Esophagus squamous epithelium (tissue), 5 donors: ENCODE measurements around the gene NECTIN1. TPM values are rescaled to one million over a fixed set of nuclear protein-coding genes. Genes with fewer than 3 reads are reported as not detected.

Experiments
- DNase-seq: peaks from one replicate; lab custom pipeline; 2025; lab: John Stamatoyannopoulos, UW
- H3K27ac ChIP-seq, 4 donors: fragments of 200-600 bp; sonication (generic); one replicate each; pipeline ENCODE4 v1.5.1; 2016 to 2019; ENCODE audit warnings: mild to moderate bottlenecking in 1 of 4
- H3K27me3 ChIP-seq, 4 donors: fragments of 200-600 bp; sonication (generic); 1 replicate in 3 of 4; 2 replicates in 1 of 4; pipeline versions ENCODE4 v1.5.1 to v1.6.0; 2017 to 2021; ENCODE audit warnings: antibody characterized with exemption in 1 of 4
- H3K36me3 ChIP-seq, 3 donors: fragments of 200-600 bp; sonication (generic); one replicate each; pipeline ENCODE4 v1.5.1; 2016 to 2019
- H3K4me1 ChIP-seq, 3 donors: fragments of 200-600 bp; sonication (generic); one replicate each; pipeline ENCODE4 v1.5.1; 2017 to 2019
- H3K4me3 ChIP-seq, 4 donors: fragments of 200-600 bp; sonication (generic); 1 replicate in 3 of 4; 2 replicates in 1 of 4; pipeline ENCODE4 v1.5.1; 2016 to 2019; ENCODE audit warnings: mild to moderate bottlenecking in 2 of 4, moderate library complexity in 1 of 4
- H3K9me3 ChIP-seq, 3 donors: fragments of 200-600 bp; sonication (generic); one replicate each; pipeline ENCODE4 v1.5.1; 2016 to 2019
- CTCF ChIP-seq, 6 experiments: fragments of 450-650 bp in 4 of 6; fragments of 200-600 bp in 2 of 6; sonication (generic) in 2 of 6; IDR thresholded peaks; one replicate each; pipeline ENCODE4 v1.5.1; 2016 to 2019; ENCODE audit warnings: antibody characterized with exemption in 6 of 6, mild to moderate bottlenecking in 4 of 6, moderate library complexity in 4 of 6
- POLR2A ChIP-seq, 4 donors: fragments of 450-650 bp; IDR thresholded peaks; one replicate each; pipeline ENCODE4 v1.6.1; 2017; ENCODE audit warnings: antibody characterized with exemption in 4 of 4, mild to moderate bottlenecking in 4 of 4, moderate library complexity in 3 of 4
- WGBS, 2 donors: methylation state at CpG; one replicate each; pipeline ENCODE4 v1.1.5; 2018; 5-methylcytosine and 5-hydroxymethylcytosine counted together
- intact Hi-C: fragments of 100-400 bp; cut with DNase I; formaldehyde crosslinking; loops from one replicate; pipeline ENCODE4 v1.15.0; 2022
- total RNA-seq, 4 donors: library from RNA; depleted of rRNA; stranded (reverse); fragments of >200 nt; gene quantifications; one replicate each; pipeline ENCODE4 v1.1.0, GENCODE V29; 2016
- donor health status: DM: yes; HTN: yes; CAD: no.

The NECTIN1 gene, protein sequence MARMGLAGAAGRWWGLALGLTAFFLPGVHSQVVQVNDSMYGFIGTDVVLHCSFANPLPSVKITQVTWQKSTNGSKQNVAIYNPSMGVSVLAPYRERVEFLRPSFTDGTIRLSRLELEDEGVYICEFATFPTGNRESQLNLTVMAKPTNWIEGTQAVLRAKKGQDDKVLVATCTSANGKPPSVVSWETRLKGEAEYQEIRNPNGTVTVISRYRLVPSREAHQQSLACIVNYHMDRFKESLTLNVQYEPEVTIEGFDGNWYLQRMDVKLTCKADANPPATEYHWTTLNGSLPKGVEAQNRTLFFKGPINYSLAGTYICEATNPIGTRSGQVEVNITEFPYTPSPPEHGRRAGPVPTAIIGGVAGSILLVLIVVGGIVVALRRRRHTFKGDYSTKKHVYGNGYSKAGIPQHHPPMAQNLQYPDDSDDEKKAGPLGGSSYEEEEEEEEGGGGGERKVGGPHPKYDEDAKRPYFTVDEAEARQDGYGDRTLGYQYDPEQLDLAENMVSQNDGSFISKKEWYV
- total RNA-seq: 100 to 1,000 TPM in 2 of 4 donors, 10 to 100 TPM in 2; 72.5 to 163 (median 117) TPM

DNA sequence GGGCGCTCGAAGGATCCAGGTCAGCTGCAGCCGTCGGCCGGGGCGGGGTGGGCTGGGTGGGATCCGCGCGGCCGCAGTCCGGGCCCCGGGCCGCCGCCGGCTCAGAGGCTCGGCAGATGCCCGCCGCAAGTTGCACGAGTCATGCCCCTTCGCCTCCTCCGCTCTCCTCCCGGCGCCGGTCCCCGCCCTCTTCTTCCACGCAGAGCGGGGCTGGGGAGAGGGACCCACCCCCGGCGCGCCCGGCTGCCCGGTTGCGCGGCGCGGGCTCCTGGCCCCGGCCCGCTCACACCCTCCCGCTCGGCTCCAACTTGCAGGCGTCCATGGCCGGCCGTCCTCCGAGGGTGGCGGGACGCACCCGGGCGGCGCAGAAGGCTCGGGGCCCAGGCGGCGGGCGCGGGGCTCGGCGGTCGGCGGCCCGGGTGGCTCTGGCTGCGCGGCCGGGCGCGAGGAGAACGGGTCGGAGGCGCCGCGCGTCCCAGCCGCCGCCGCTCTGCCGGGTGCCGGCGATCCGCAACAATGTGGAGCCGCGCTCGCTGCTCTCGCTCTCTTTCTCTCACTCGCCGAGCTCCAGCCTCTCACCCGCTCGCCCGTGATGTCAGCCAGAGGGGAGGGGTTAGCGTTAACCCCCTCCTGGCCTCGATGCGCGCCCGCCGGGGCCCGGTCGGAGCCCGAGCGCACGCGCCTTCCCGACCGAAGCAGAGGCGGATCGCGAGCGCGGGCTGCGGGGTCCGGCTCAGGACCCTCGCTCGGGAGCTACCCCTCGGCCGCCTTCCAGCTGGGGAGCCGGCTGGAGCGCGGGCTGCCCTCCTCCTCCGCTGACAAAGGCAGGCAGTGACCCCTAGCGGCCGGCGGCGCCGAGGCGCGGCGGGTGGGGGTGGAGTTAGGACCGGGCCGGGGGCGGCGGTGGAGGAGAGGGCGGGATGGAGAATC is at the start of gene NECTIN1:
TSS of gene NECTIN1 (minus strand) at position 550 of the 930 bp plus-strand sequence. CDS start 647 bp downstream, outside the sequence.
- H3K4me1 ChIP-seq: peaks cover 12 to 58% (median 26%) of the 10 kb centered on the region in 3 donors
- WGBS, 2 donors: 0% methylated on average over 13 of the region's 128 CpGs; no CpG with 5 or more reads in 1 of the 2 donors
- intact Hi-C loops: loop anchor here (5.0 kb wide), 1 partner anchor 47 kb away; no protein-coding TSS in a partner anchor
- peaks cover 0 to under 1% (median 0%) of the 10 kb centered on the region in 3 donors for H3K36me3 ChIP-seq
- H3K4me3 ChIP-seq: peak within 1 kb of the TSS; percentile 68 to 95 (median 86)
- H3K27ac ChIP-seq: peak within 1 kb of the TSS; percentile 93 to 98 (median 98)
- peak; percentile 46 for DNase-seq
- TF ChIP-seq CTCF (IDR thresholded peaks at IDR 0.05) (peak; percentile 78 to 96 (median 88)), POLR2A (IDR thresholded peaks at IDR 0.05) (peak in 3 of 4 donors; percentile 69 to 87 (median 84))
- H3K27me3 ChIP-seq: no peaks in the 10 kb centered on the region
- H3K9me3 ChIP-seq: no peaks in the 10 kb centered on the region

GRCh38 chr11:119778391-119779194 is 49.6 kb upstream of the NECTIN1 start:
- no peak overlapping the region for H3K4me3 ChIP-seq
- intact Hi-C loops: no loop called here
- H3K4me1 ChIP-seq: no peaks in the 10 kb centered on the region
- H3K27ac ChIP-seq: no peak overlapping the region
- no peaks in the 10 kb centered on the region for H3K36me3 ChIP-seq
- TF ChIP-seq POLR2A (IDR thresholded peaks at IDR 0.05) (no peak), CTCF (IDR thresholded peaks at IDR 0.05) (no peak)
- DNase-seq: no peak
- H3K9me3 ChIP-seq: peaks cover 0 to 1% (median 0%) of the 10 kb centered on the region in 3 donors
- H3K27me3 ChIP-seq: peaks cover 0 to 45% (median 0%) of the 10 kb centered on the region in 4 donors
- 63 to 76% methylated on average over 7 to 12 of the region's 15 CpGs for WGBS, 2 donors

GRCh38 chr11:119777940-119778339 is 48.9 kb upstream of the NECTIN1 start:
- Histone ChIP-seq H3K27ac (no peak overlapping the region), H3K4me3 (no peak overlapping the region), H3K36me3 (no peaks in the 10 kb centered on the region), H3K27me3 (peaks cover 0 to 47% (median 0%) of the 10 kb centered on the region in 4 donors), H3K9me3 (no peaks in the 10 kb centered on the region), H3K4me1 (no peaks in the 10 kb centered on the region)
- DNase-seq: no peak
- 88 to 89% methylated on average over 5 to 10 of the region's 10 CpGs for WGBS, 2 donors
- no peak for TF ChIP-seq POLR2A (IDR thresholded peaks at IDR 0.05)
- TF ChIP-seq CTCF (IDR thresholded peaks at IDR 0.05): no peak
- intact Hi-C loops: no loop called here

DNA sequence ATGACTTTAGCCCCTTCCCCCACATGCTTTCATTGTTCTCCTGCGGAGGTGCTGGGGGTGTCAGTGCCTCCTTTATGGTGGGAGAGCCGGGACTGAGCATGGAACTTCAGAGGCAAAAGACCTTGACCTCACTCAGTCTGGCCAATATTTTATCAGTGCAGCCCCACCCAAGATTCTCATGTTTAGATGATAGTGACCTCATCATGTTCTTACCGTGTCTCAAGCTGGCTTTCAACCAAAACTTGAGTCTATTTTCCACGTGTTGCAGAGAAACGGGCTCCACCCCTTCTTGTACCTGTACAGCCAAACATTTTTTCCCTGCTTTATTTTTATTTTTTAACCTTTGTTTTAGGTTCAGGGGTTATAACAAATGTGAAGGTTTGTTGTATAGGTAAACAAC is 47.7 kb upstream of the NECTIN1 start:
- no peak for DNase-seq
- 48 to 51% methylated on average over 5 of the region's 5 CpGs for WGBS, 2 donors
- Histone ChIP-seq H3K36me3 (no peaks in the 10 kb centered on the region), H3K27ac (no peak overlapping the region), H3K4me3 (no peak overlapping the region), H3K27me3 (peaks cover 0 to 46% (median 0%) of the 10 kb centered on the region in 4 donors), H3K9me3 (no peaks in the 10 kb centered on the region), H3K4me1 (no peaks in the 10 kb centered on the region)
- intact Hi-C loops: no loop called here
- TF ChIP-seq CTCF (IDR thresholded peaks at IDR 0.05) (no peak), POLR2A (IDR thresholded peaks at IDR 0.05) (no peak)
